Stimulated activated CD4-positive, alpha-beta T cell treated with anti-CD3 and anti-CD28 coated beads, TNF-alpha, amount 100 ng/mL, for 1 hour (primary cell): ENCODE results near the gene NEDD9.

Experiments
- DNase-seq, 3 donors: peaks; one replicate each; pipeline ENCODE4 v3.0.0-alpha.2; 2020; ENCODE audit warnings: low read depth in 3 of 3, low spot score in 1 of 3

NEDD9 gene

DNA sequence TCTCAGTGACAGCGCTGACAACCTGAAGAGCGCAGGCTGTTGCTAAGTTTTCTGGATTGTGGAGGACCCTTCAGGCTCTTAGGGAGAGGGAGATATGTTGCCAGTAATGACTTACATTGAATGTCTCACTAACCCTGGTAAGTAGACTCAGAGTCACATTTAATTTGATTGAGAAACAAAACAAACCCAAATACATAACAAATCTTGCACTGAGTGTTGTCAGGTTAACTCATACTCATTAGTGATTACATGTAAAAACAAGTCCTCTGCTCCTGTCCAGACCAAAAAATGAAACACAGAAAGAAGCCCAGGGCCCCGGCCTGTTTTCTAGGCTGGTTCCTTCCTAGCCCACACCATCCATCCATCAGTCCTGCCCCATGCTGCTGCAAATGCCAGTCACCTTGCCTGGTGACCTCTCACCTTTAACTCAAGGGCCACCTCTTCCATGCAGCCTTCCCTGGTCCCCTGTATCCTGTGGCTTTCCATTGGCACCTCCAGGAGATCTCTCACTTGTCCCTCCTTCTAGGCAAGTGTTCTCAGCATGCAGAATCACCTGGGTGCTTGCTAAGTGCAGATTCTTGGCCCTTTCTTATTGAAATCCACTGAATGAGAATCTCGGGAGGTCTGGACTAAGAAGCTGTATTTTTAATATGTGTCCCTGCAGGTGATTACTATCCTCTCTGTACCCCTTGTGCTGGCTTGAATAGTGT lies 86.2 kb downstream of the NEDD9 start:
- DNase-seq, result no peak

DNA sequence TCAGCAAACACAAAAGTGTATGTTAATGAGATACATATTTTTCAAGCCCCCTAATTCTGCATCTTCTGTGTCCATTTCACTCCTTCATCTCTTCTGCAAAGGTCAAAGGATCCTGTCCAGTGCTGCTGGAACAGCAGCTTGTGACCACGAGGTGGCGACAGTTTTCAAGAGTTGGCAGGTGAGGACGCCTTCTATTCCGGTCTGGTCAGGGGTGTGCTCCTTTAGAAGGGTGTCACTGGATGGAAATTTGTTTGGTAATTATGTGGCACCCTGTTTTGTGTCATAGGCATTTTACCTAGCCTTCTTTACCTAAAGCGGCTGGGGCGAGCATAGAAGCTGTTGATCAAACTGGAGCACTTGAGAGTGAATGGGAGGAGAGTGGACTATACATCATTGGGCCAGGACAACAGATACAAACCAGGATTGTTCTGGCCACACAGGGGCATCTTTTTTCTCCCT lies 88.0 kb downstream of the NEDD9 start:
- peak; percentile 38 to 62 (median 52) for DNase-seq

DNA sequence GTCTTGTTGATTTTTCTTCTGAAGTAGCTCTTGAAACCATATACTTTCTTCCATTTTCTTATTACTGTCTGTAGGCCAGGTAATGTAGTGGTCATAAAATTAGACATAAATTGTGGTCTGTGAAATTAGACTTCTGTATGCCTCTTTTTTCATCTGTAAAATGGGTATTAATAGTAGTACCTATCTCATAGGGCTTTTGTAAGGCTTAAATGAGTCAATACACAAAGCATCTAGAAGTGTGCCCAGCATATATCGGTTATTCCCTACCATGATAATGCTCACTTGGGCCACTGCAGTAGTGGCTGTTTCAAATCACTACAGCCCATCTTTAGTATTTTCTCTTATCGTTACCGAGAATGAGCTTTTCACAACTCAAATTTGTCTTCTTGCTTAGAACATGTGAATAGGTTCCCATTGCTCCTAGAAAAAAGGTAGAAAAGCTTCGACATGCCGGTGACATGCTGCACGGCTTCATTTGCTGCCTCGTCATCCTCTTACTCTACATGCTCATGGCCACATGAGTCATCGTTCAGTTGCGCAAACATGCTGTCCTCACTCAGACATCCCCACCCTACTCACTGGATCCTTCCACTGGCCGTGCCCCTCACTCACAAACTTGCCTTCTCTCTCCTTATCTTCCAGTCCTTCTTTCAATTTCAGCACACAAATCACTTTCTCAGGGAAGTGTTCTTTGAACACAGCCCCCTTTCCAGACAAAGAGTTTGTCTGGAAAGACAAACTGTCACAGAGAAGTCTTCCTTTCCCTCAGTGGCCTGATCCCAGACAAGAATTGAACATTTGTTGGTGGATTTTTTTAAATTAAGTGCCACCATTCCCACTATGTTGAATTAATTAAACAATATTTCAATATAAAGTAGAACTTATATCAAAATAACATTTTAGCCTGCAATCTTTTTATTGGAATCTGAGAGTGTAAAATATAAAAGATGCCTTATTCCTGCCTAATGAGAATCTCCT lies 88.8 kb downstream of the NEDD9 start:
- DNase-seq, result no peak

DNA sequence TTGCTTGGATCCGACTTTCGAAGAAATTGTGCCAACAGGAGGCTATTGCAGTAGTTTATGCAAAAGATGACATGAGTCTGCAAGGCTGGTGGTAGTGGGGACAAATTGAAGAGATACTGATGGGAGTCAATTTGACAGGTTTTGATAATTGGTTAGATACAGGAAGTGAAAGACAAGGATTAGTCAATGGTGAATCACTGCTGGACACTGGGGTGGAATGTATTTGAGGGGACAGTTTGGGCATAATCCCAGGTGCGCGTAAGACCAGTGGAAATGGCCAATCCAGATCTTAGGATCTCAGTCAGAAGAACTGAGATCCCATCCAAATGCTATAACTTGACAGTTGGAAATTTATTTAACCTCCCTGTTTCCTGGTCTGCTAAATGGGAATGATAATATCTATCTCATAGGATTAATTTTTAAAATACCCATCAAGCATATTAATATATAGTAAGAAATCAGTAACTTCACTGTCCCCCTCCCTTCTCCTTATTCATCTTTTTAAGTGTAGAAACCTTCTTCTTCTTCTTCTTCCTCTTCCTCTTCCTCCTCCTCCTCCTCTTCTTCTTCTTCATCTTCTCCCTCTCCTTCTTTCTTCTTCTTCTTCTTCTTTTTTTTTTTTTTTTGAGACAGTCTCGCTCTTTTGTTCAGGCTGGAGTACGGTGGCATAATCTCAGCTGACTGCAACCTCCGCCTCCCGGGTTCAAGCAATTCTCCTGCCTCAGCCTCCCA lies 90.0 kb downstream of the NEDD9 start:
- DNase-seq, result no peak

DNA sequence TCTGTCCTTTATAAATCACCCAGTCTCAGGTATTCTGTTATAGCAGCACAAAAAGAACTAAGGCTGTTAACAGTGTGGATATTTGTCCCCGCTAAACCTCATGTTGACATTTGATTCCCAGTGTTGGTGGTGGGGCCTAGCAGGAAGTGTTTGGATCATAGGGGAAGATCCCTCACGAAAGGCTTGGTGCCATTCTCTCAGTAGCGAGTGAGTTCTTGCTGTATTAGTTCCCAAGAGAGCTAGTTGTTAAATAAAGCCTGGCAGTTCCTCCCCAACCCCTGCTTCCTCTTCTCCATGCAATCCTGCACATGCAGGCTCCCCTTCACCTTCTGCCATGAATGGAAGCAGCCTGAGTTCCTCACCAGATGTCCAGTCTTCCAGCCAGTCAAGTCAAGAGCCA lies 91.2 kb downstream of the NEDD9 start:
- DNase-seq, result no peak

DNA sequence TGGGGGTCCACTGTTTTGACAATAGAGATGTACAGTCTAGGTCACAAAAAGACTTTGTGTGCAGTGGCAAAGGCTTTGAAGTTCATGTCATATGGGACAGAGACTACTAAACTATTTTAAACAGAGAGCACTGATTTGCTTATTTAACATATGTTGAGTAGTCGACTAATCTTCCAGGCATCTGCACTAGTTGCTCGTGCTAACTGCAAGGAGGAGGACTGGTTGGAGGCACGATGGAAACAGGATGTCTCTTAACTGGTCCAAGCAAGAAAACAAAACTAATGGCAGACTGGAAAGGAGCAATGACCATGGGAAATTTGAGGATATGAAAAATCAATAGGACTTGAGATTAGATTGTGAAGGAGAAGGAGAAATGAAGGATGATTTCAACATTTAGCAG lies 92.4 kb downstream of the NEDD9 start:
- DNase-seq, result no peak

DNA sequence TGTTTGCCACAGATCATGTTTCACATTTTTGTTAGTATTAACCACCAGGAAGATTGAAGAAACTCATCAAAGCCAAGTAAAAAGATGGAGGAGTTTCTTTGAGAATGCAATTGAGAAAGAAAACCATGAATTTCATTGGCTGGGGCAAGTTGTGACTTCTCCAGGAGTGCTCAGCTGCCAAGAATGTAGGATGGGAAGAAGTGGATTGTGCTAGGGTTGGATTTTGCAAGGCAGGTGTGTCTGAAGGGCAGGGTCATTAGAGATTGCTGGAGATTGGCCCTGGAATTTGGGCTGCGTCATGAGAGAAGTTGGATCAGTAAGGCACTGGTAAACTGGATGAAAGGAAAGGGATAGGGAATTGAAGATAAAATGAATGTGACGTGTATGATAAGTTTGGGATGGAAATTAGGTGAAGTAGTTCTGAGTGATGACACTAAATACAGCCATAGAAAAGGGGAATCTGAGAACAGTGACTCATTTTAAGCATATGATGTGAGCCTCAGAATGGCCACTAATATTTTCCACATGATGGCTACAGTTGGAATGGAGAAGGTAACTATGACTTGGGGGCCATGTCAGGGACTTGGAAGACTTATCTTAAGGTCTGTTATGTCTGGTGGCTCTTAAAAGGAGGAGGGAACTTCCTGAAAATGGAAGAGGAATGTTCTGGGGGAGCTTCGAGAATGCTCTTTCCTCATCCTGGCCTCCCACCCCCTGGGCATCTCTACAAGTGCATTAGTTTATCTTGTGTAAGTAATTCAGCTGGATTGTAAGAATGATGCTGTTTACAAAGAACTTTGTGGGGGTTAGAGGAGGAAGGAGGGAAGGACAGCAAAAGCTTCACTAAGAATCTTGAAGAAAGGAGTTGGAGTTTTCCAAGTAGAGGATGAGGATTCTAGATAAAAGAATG lies 93.2 kb downstream of the NEDD9 start:
- no peak for DNase-seq

DNA sequence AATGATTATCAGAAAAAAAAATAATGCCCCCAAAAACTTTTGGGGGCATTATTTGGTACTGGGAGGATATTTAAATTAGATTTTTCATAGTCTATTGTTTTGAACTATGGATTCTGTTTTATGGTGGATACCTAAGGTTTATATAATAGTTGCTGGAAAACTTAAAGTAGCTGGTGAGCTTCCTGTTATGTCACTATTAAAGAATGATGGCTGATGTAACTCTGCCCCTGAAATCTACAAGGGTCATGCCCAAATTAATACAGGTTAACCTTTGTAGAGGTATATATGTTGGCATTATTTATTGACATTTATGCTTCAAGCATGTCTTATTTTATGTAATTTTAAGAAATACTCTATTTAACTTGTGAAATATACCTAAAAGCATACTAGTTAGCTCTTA lies 95.7 kb downstream of the NEDD9 start:
- DNase-seq, result no peak
